H1 (cell line): Measurements from ENCODE around the gene STK32A. TPM values are rescaled to one million over a fixed set of nuclear protein-coding genes. Genes with fewer than 3 reads are reported as not detected.

Experiments
- BCL11A ChIP-seq, 2 experiments: IDR thresholded peaks; one replicate each; pipeline ENCODE4 v1.6.1; 2011; ENCODE audit warnings: low read depth in 2 of 2, low read length in 2 of 2, mild to moderate bottlenecking in 2 of 2
- EP300 ChIP-seq, 2 experiments: IDR thresholded peaks; 1 replicate in 1 of 2; 2 replicates in 1 of 2; pipeline ENCODE4 v1.6.1; 2011 to 2012; ENCODE audit warnings: low read depth in 2 of 2, low read length in 2 of 2, mild to moderate bottlenecking in 2 of 2, borderline replicate concordance in 1 of 2, inconsistent platforms in 1 of 2, moderate library complexity in 1 of 2
- EZH2 ChIP-seq: fragments of 200-600 bp; sonication (generic); IDR thresholded peaks from 2 replicates; pipeline ENCODE4 v1.7.1; 2012; ENCODE audit warnings: low read depth, mild to moderate bottlenecking, moderate library complexity, low read length, inconsistent platforms; ENCODE audit not compliant: severe bottlenecking
- FOSL1 ChIP-seq: IDR thresholded peaks from 2 replicates; pipeline ENCODE4 v1.6.1; 2011; ENCODE audit warnings: mild to moderate bottlenecking, low read depth, low read length, moderate library complexity; ENCODE audit not compliant: insufficient read depth
- JUN ChIP-seq: IDR thresholded peaks from 2 replicates; pipeline ENCODE4 v1.6.1; 2011; ENCODE audit warnings: low read depth, mild to moderate bottlenecking, improper control_type of control experiment, low read length
- JUND ChIP-seq: IDR thresholded peaks from 2 replicates; pipeline ENCODE4 v1.6.1; 2011; ENCODE audit warnings: mild to moderate bottlenecking, improper control_type of control experiment, low read length
- KDM4A ChIP-seq: IDR thresholded peaks from one replicate; pipeline ENCODE4 v1.7.1; 2012; ENCODE audit warnings: low read depth, mild to moderate bottlenecking, moderate library complexity, low read length, inconsistent platforms; ENCODE audit not compliant: severe bottlenecking
- NANOG ChIP-seq: IDR thresholded peaks from 2 replicates; pipeline ENCODE4 v1.6.1; 2011; ENCODE audit warnings: low read length, low read depth, mild to moderate bottlenecking, inconsistent platforms; ENCODE audit not compliant: insufficient read depth, poor library complexity, severe bottlenecking
- POLR2AphosphoS5 ChIP-seq: IDR thresholded peaks from 2 replicates; pipeline ENCODE4 v1.6.1; 2011; ENCODE audit warnings: low read depth, low read length
- RAD21 ChIP-seq, 2 experiments: IDR thresholded peaks in 1 of 2; conservative IDR thresholded peaks in 1 of 2; 2 replicates each; pipeline ENCODE4 v1.6.1; 2011; ENCODE audit warnings: low read depth in 2 of 2, low read length in 2 of 2, improper control_type of control experiment in 1 of 2, inconsistent platforms in 1 of 2, mild to moderate bottlenecking in 1 of 2, moderate library complexity in 1 of 2
- RBBP5 ChIP-seq: IDR thresholded peaks from 2 replicates; pipeline ENCODE4 v1.7.1; 2012; ENCODE audit warnings: low read depth, mild to moderate bottlenecking, inconsistent platforms, low read length, moderate library complexity, borderline replicate concordance
- SAP30 ChIP-seq: fragments of 300-600 bp; sonication (generic); IDR thresholded peaks from 2 replicates; pipeline ENCODE4 v1.7.1; 2012; ENCODE audit warnings: low read length, moderate library complexity, mild to moderate bottlenecking, inconsistent platforms; ENCODE audit not compliant: insufficient read depth, insufficient replicate concordance
- SUZ12 ChIP-seq: fragments of 200-600 bp; sonication (generic); IDR thresholded peaks from 2 replicates; pipeline ENCODE4 v1.6.1; 2012; ENCODE audit warnings: mild to moderate bottlenecking, inconsistent platforms, low read length, moderate library complexity, mixed read lengths
- TAF1 ChIP-seq: IDR thresholded peaks from 2 replicates; pipeline ENCODE4 v1.6.1; 2011; ENCODE audit warnings: mild to moderate bottlenecking, low read depth, low read length
- YY1 ChIP-seq: IDR thresholded peaks from 2 replicates; pipeline ENCODE4 v1.6.1; 2011; ENCODE audit warnings: low read depth, mild to moderate bottlenecking, low read length
- polyA plus RNA-seq, 7 experiments: library from polyadenylated mRNA; depleted of rRNA in 3 of 7; stranded (reverse) in 5 of 7; unstranded in 2 of 7; fragments of >200 nt in 5 of 7; fragments of 200-250 nt in 2 of 7; gene quantifications; 1 replicate in 5 of 7; 2 replicates in 1 of 7; 4 replicates in 1 of 7; pipeline versions ENCODE4 v1.2.1 to v1.2.3, GENCODE V29; 2011 to 2013; ENCODE audit warnings: missing spikeins in 2 of 7, mixed read lengths in 2 of 7
- total RNA-seq: library from RNA; stranded (reverse); fragmentation: NEBNext Ultra II Directional; extraction: Animal tissue kit (Norgen Biotek cat#: 25700); gene quantifications from 2 replicates; pipeline ENCODE4 v1.2.1, GENCODE V29; 2021
- TF ChIP-seq, protein P1 (sequence below): IDR thresholded peaks from 2 replicates; pipeline ENCODE4 v1.6.1; 2011; ENCODE audit warnings: low read length, improper control_type of control experiment

The STK32A gene
- total and polyA plus RNA-seq, 2 of the 8 experiments (the other 6 are each of a cell fraction or from before 2014, with no cell fraction given), result 1.3 to 2.5 TPM

DNA sequence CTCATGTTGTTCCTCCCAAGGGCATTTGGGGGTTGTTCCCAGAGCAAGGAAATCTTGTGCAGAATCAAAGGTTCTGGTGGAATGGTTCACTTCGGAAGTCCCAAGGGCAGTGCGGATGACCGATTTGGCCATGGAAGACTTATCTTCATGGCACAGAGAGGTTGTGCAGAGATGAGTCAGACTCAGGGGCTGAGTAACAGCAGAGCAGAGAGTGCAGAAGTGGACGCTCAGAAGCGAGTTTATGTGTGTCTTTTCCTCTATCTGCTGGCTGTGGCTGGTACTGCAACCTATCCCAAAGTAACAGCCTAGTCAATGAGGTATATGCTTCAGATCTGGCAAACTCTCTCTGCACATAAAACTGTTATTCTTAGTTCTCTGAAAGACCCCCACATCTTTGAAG lies 157.0 kb downstream of the STK32A start (continued):
- TF ChIP-seq BCL11A (IDR thresholded peaks at IDR 0.05; ENCODE audit: low read depth in 2 of 2, low read length in 2 of 2), result no peak
- no peak for TF ChIP-seq EP300 (IDR thresholded peaks at IDR 0.05; ENCODE audit: borderline replicate concordance in 1 of 2, low read depth in 2 of 2, low read length in 2 of 2)
- TF ChIP-seq, protein P1, sequence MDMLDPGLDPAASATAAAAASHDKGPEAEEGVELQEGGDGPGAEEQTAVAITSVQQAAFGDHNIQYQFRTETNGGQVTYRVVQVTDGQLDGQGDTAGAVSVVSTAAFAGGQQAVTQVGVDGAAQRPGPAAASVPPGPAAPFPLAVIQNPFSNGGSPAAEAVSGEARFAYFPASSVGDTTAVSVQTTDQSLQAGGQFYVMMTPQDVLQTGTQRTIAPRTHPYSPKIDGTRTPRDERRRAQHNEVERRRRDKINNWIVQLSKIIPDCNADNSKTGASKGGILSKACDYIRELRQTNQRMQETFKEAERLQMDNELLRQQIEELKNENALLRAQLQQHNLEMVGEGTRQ, result no peak
- no peak for TF ChIP-seq JUND
- no peak for TF ChIP-seq FOSL1
- TF ChIP-seq JUN, result no peak
- no peak for TF ChIP-seq EZH2
- no peak for TF ChIP-seq KDM4A
- TF ChIP-seq RBBP5, result no peak
- TF ChIP-seq YY1, result no peak
- TF ChIP-seq POLR2AphosphoS5, result peak; percentile 37; the same call in 1 of the 2 replicates
- no peak for TF ChIP-seq SAP30
- TF ChIP-seq SUZ12, result no peak
- peak; percentile 50 to 65 for TF ChIP-seq RAD21 (IDR thresholded peaks at IDR 0.05 in 1 of 2, conservative IDR thresholded peaks at IDR 0.05 in 1 of 2; ENCODE audit: low read depth in 2 of 2, low read length in 2 of 2)
- no peak for TF ChIP-seq NANOG
- TF ChIP-seq TAF1, result no peak
